Stimulated activated naive CD4-positive, alpha-beta T cell treated with Interleukin-2 at 50 U/mL for 16 hours (primary cell): ENCODE data around the gene TRAF6.

Source experiments
- DNase-seq: peaks from one replicate; lab custom pipeline; 2025; lab: John Stamatoyannopoulos, UW

TRAF6 gene

DNA sequence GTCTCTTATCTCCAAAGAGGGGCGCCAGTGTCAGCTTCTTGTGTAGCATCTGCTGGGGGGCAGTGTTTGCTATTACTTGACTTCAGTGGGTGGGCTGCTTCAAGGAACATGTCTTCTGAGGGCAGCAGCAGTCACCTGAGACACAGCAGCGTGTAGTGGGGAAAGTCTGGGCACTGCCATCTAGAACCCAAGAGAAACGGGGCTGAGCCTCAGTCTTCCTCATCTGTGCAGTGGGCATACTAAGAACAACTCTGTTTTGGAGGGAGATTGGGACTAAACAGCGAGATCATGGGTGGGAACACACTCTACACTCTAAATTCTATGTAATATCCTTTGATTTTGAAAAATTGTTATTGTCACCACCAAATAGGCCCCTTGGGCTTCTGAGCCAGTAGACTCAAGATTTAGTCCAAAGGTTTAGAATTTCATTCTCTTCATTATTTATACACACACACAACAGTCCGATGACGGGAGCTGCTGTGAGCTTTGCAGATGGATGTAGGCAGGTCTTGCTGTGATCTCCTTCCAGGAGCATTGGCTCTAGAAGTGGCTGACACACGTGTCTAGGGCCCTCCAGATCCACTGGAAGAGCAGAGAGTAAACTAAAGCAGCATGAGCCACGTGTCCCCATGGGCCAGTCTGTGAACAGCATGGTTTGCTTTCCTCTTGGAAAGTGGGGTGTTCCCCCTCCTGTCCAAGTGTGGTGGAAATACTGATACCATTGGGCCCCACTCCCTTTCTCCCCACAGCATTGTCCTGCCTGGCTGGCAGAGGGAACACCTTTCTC is 51.8 kb downstream of the TRAF6 start:
- no peak for DNase-seq

DNA sequence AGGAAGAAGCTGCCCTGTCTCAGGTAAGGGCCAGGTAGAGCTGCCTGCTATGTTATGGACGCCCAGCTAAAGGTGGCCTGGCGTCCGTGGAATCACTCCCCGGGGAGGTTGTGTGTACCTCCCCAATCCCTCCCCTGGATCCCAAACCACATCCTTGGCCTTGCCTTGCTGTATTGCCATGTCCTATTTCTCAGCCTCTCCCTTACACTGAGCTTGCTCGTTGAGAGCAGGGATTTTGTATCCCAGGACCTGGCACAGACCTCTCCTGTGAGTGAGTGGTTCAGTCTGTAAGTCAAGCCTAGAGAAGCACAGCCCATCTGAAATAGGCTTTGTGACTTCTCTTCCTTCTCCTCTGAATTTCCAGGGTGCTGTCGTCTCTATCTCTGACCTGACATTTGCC is 53.9 kb downstream of the TRAF6 start:
- DNase-seq = no peak

- no peak for DNase-seq
These were observed 54.4 kb downstream of the TRAF6 start for GRCh38 chr11:36455658-36456111.

GRCh38 chr11:36454941-36455631 is 55.0 kb downstream of the TRAF6 start:
- no peak for DNase-seq

- DNase-seq = no peak
These were observed 55.5 kb downstream of the TRAF6 start for GRCh38 chr11:36454551-36454940.

DNA sequence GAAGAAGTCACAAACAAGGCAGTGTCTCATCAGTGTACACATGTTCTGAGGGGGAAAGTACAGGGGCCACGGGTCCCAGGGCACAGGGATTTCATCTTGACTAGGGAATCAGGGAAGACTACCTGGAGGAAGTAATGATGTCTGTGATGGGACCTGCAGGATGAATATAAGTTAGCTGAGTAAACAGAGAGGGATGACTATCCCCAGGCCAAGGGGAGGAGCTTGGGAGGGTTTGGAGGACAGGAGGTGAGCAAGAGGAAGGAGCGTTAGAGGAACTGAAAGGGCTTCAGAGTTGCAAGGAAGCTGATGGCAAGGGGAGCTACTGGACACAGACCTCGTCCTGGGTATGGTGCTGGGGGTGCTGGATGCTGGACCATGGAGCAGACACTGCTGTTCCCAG is 56.4 kb downstream of the TRAF6 start:
- no peak for DNase-seq

DNA sequence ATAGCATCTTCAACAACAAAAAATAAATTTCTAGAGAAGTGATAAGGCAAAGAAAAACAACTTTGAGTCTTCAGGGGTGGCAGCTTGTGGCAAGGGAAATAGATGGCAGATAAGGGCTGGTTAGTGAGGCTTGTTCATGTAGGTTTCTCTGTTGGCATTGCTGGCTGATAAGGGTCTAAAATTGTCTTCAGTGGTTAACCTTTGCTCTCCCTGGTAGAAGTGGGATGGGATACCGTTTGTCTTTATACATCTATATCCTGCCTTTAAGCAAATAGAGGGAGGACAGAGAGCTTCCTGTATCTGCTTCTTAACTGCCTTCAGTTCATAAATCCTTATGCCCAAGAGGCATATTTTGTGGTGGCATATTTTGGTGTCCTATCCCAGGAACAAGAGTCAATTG is 57.1 kb downstream of the TRAF6 start:
- no peak for DNase-seq

GRCh38 chr11:36452236-36452940 is 57.7 kb downstream of the TRAF6 start:
- DNase-seq = peak; percentile 10

GRCh38 chr11:36451681-36452080 is 58.4 kb downstream of the TRAF6 start:
- no peak for DNase-seq

DNA sequence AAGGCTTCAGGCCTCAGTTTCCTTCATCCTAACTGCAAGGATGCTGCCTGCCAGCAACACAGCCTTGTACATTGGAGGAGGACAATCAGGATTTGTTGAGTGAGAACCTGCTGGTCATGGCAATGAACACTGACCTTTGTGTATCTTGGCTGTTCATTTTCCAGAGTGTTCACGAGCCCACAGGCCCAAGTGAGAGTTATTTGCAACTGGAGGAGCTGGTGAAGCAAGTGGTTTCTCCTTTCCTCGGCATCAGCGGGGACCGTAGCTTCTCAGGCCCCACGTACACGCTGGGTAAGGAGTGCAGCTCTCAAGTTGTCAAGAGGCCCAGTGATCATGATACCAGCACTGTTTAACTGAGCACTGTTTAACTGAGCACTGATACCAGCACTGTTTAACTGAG is 59.0 kb downstream of the TRAF6 start:
- no peak for DNase-seq

DNA sequence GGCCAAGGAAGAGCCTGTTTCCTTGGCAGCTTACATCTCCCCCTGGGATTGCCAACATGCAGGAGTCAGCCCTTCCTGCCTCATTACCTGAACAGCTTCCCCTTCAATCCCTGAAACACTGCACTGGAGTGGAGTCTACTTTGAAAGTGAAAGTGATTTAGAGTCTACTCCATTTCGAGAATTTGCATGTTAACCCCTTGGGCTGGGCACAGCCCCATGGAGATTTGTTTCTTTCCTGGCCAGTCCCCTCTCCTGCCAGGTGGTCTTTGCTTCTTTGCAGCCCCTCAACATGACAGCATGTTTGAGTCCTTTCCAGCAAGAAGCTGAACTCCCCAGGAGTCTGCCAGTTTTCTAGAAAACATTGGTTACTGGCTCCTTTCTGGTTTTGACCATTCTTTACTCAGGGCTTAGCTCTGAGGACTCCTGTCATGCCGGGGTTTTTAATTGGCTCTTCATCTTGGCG is 59.9 kb downstream of the TRAF6 start:
- DNase-seq = no peak

DNA sequence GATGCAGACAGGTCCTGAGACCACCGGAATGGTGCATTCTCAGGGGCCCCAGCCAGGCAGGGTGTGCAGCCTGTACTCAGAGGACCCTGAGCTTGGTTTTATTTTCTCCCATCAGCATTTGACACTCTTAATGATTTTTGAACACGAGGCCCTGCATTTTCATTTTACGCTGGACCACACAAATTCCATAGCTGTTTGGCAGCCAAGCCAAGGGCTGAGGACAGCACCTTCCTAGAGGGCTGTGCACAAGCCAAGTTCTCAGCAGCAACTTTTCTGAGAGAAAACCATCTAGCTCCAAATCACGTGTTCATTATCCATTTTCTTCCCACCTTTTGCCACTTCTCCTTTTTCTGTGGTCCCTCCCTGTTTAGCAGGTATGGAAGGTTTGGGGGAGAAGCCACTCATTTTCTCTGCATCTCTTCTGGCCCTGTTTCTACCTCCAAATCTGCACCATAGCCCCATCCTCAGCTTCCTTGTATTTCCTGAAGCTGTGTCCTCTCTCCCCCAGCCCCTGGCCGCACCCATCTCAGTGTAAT is 60.4 kb downstream of the TRAF6 start:
- no peak for DNase-seq

DNA sequence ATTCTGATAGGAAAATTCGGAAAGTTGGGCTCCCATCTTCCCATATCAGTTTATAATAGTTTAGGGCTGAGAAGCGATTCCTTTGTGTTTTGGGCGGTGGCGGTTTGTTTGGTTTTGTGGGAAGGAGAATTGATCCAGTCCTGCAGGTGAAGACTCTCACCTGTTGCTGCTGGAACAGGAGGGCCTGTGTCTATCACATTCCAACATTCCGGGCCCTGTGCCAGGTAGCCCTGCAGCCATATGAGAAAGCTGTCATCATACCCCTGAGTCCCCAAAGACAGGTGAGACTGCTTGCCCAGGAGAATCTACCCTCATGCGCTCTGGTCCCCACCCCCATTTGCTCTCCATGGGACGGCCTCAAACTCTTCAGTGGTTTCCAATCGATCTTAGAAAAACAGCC is 62.1 kb downstream of the TRAF6 start:
- DNase-seq = no peak

- no peak for DNase-seq
These were observed 62.6 kb downstream of the TRAF6 start for GRCh38 chr11:36447514-36447913.

- DNase-seq = no peak
These were observed 63.9 kb downstream of the TRAF6 start for GRCh38 chr11:36446135-36446534.

GRCh38 chr11:36443661-36444060 is 66.4 kb downstream of the TRAF6 start:
- no peak for DNase-seq

- no peak for DNase-seq
These were observed 68.4 kb downstream of the TRAF6 start for GRCh38 chr11:36441610-36442208.

DNA sequence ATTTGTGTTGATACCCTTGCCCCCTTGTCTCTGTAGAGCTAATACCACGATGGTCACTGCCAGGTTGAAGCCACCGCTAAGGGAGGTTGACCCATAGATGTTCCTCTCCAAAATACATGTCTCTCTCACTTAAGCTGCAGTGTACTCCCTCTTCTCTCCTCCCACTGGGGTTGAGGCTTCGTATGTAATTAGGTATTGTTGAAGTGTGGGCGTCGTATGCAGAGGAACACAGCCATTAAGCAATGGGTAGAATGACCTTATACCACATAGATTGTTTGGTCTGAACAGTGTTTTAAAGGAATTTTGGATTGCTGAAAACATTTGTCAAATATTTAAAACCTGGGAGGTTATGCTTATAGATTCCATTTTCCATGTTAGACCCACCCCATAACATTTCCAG is 71.9 kb downstream of the TRAF6 start:
- DNase-seq = no peak

GRCh38 chr11:36437413-36437812 is 72.7 kb downstream of the TRAF6 start:
- DNase-seq = no peak
